Activated CD4-positive, alpha-beta T cell treated with anti-CD3 and anti-CD28 coated beads, Interleukin-2, amount 50 U/mL, for 4 hours (primary cell): ENCODE data around the gene ARMCX2.
A peak's percentile ranks its signal among the peaks of the same experiment; 100 is the strongest.
"Not testable (repeated sequence)": the region's sequence is repeated elsewhere in the genome, so short reads cannot be mapped to it uniquely, and the experiment has no call there.

ENCODE experiments used
- DNase-seq, 2 experiments: peaks; one replicate each; pipeline ENCODE4 v3.0.0-alpha.2; 2020

ARMCX2 gene

GRCh38 chrX:101659601-101660063, at the start of gene ARMCX2:
Gene ARMCX2 (minus strand): TSS chrX:101659850. CDS start chrX:101657588, 2,262 bp downstream.
- DNase-seq: no peak

- DNase-seq: no peak
Measured at GRCh38 chrX:101709384-101709783, 49.7 kb upstream of the ARMCX2 start.

GRCh38 chrX:101708163-101708562, 48.5 kb upstream of the ARMCX2 start:
- no peak for DNase-seq

GRCh38 chrX:101693476-101693875, 33.8 kb upstream of the ARMCX2 start:
- DNase-seq: no peak

- DNase-seq: no peak
Measured at GRCh38 chrX:101691835-101692234, 32.2 kb upstream of the ARMCX2 start.

GRCh38 chrX:101686574-101686973, 26.9 kb upstream of the ARMCX2 start:
- no peak for DNase-seq

- no peak for DNase-seq
Measured at GRCh38 chrX:101685923-101686322, 26.3 kb upstream of the ARMCX2 start.

- DNase-seq: no peak
Measured at GRCh38 chrX:101682723-101683122, 23.1 kb upstream of the ARMCX2 start.

GRCh38 chrX:101677028-101677427, 17.4 kb upstream of the ARMCX2 start:
- no peak for DNase-seq

- DNase-seq: no peak
Measured at GRCh38 chrX:101676571-101676970, 16.9 kb upstream of the ARMCX2 start.

GRCh38 chrX:101668143-101668542, 8.5 kb upstream of the ARMCX2 start:
- DNase-seq: no peak

GRCh38 chrX:101658661-101659491, 774 bp downstream of the ARMCX2 start:
- peak; percentile 51 to 55 for DNase-seq

GRCh38 chrX:101657495-101657894, 2.2 kb downstream of the ARMCX2 start:
- no peak for DNase-seq

GRCh38 chrX:101656817-101657216, 2.8 kb downstream of the ARMCX2 start:
- no peak for DNase-seq

GRCh38 chrX:101655534-101655933, 4.1 kb downstream of the ARMCX2 start:
- DNase-seq: no peak

GRCh38 chrX:101647716-101648115, 11.9 kb downstream of the ARMCX2 start:
- DNase-seq: not testable (repeated sequence)

GRCh38 chrX:101642093-101642492, 17.6 kb downstream of the ARMCX2 start:
- DNase-seq: no peak

- DNase-seq: no peak
Measured at GRCh38 chrX:101639583-101639982, 20.1 kb downstream of the ARMCX2 start.

- no peak for DNase-seq
Measured at GRCh38 chrX:101619364-101619763, 40.3 kb downstream of the ARMCX2 start.

GRCh38 chrX:101617211-101618191, 42.1 kb downstream of the ARMCX2 start, which contains the start of gene ARMCX6:
Gene ARMCX6 (minus strand): TSS chrX:101618000. CDS start chrX:101616620, 1,380 bp downstream.
- peak; percentile 63 for DNase-seq

GRCh38 chrX:101605728-101606127, 53.9 kb downstream of the ARMCX2 start:
- no peak for DNase-seq
